OCI-LY7 (cell line): ENCODE results near the gene CDR2. TPM values are rescaled to one million over a fixed set of nuclear protein-coding genes. Genes with fewer than 3 reads are reported as not detected.

Experiments used
- BruUV-seq: library from RNA; stranded (reverse); fragments of 400-500 nt; replicated peaks from 2 replicates; lab custom pipeline; 2021; lab: Mats Ljungman, UMichigan
- CTCF ChIA-PET: fragments of 300-600 bp; sonication (Branson Sonifier 250); formaldehyde crosslinking; loops from one replicate; lab custom pipeline; 2022; ENCODE audit warnings: antibody characterized with exemption; ENCODE audit not compliant: unreplicated experiment; lab: Charles Lee
- POLR2A ChIA-PET: fragments of 300-600 bp; sonication (Branson Sonifier 250); formaldehyde crosslinking; loops from one replicate; lab custom pipeline; 2022; ENCODE audit warnings: antibody characterized with exemption; lab: Charles Lee
- DNase-seq: peaks from one replicate; pipeline ENCODE4 v3.0.0-alpha.2; 2015; ENCODE audit warnings: low spot score
- H2AFZ ChIP-seq: fragments of 200-600 bp; sonication (generic), shearing (Covaris generic); 2 replicates; pipeline ENCODE4 v1.6.1; 2014; ENCODE audit warnings: mild to moderate bottlenecking, antibody characterized with exemption, low read length, moderate library complexity
- H3K27ac ChIP-seq: fragments of 200-600 bp; sonication (generic); 2 replicates; pipeline ENCODE4 v1.5.1; 2014; ENCODE audit warnings: mixed run types, low read depth, mild to moderate bottlenecking, moderate library complexity, low read length, inconsistent platforms; ENCODE audit not compliant: poor library complexity, severe bottlenecking
- H3K36me3 ChIP-seq: fragments of 200-600 bp; sonication (generic); 2 replicates; pipeline ENCODE4 v1.6.1; 2014; ENCODE audit warnings: mild to moderate bottlenecking, antibody characterized with exemption, low read length, moderate library complexity, mixed read lengths; ENCODE audit not compliant: insufficient read depth
- H3K4me1 ChIP-seq: fragments of 200-600 bp; sonication (generic); 2 replicates; pipeline ENCODE4 v1.5.1; 2014; ENCODE audit warnings: mild to moderate bottlenecking, low read length; ENCODE audit not compliant: insufficient read depth, poor library complexity, severe bottlenecking
- H3K4me2 ChIP-seq: fragments of 200-600 bp; sonication (generic); 2 replicates; pipeline ENCODE4 v1.6.1; 2014; ENCODE audit warnings: mild to moderate bottlenecking, low read length
- H3K4me3 ChIP-seq: fragments of 200-600 bp; sonication (generic); 2 replicates; pipeline ENCODE4 v1.5.1; 2014; ENCODE audit warnings: mild to moderate bottlenecking, low read depth, low read length; ENCODE audit not compliant: poor library complexity, severe bottlenecking
- H3K79me2 ChIP-seq: fragments of 200-600 bp; sonication (generic); 2 replicates; pipeline ENCODE4 v1.6.1; 2016; ENCODE audit warnings: low read depth, mild to moderate bottlenecking, low read length, moderate library complexity, mixed read lengths; ENCODE audit not compliant: insufficient read depth
- H3K9me2 ChIP-seq: fragments of 200-600 bp; sonication (generic); 2 replicates; pipeline ENCODE4 v1.6.1; 2016; ENCODE audit warnings: mild to moderate bottlenecking, low read length, mixed read lengths; ENCODE audit not compliant: insufficient read depth
- H3K9me3 ChIP-seq: fragments of 200-600 bp; sonication (generic); 2 replicates; pipeline ENCODE4 v1.6.1; 2014; ENCODE audit warnings: mild to moderate bottlenecking, mixed run types, low read length, mixed read lengths
- H4K20me1 ChIP-seq: fragments of 200-600 bp; sonication (generic); 2 replicates; pipeline ENCODE4 v1.6.1; 2014; ENCODE audit warnings: mild to moderate bottlenecking, antibody characterized with exemption, low read length, moderate library complexity, mixed read lengths; ENCODE audit not compliant: insufficient read depth
- CTCF ChIP-seq: fragments of 200-600 bp; sonication (generic); conservative IDR thresholded peaks from 2 replicates; pipeline ENCODE4 v1.5.1; 2014; ENCODE audit warnings: mild to moderate bottlenecking, antibody characterized with exemption, low read length, moderate library complexity, mixed read lengths
- EZH2phosphoT487 ChIP-seq: fragments of 200-600 bp; sonication (generic); IDR thresholded peaks from 2 replicates; pipeline ENCODE4 v1.6.1; 2018; ENCODE audit warnings: low read depth, borderline replicate concordance, mild to moderate bottlenecking, mixed run types, antibody characterized with exemption, low read length, moderate library complexity, mixed read lengths
- intact Hi-C: fragments of 100-400 bp; cut with micrococcal nuclease; formaldehyde crosslinking; loops from one replicate; pipeline ENCODE4 v1.10.0; 2022; ENCODE audit not compliant: unreplicated experiment
- total RNA-seq, 2 experiments: library from RNA; depleted of rRNA in 1 of 2; stranded (reverse); fragments of >200 nt in 1 of 2; shearing (Covaris generic) in 1 of 2; gene quantifications; 2 replicates each; pipeline ENCODE4 v1.2.3, GENCODE V29; 2014 to 2022

The CDR2 gene
- total RNA-seq, 2 experiments from 2014 or later = 33.0 to 38.3 TPM

- no peak overlapping the region for H2AFZ ChIP-seq
Measured at GRCh38 chr16:22386976-22387375, 12.6 kb upstream of the CDR2 start.

GRCh38 chr16:22385196-22385595, 10.8 kb upstream of the CDR2 start:
- no peak overlapping the region for H3K27ac ChIP-seq
- CTCF ChIA-PET = no interaction called here
- no peak overlapping the region for H3K4me2 ChIP-seq
- H4K20me1 ChIP-seq = no peaks in the 10 kb centered on the region
- H3K36me3 ChIP-seq = no peaks in the 10 kb centered on the region
- H3K79me2 ChIP-seq = no peaks in the 10 kb centered on the region
- no peaks in the 10 kb centered on the region for H3K9me2 ChIP-seq
- intact Hi-C loops = no loop called here
- POLR2A ChIA-PET = no interaction called here
- TF ChIP-seq CTCF (no peak), EZH2phosphoT487 (no peak)
- no peaks in the 10 kb centered on the region for H3K4me1 ChIP-seq
- TSS peak; percentile 12 for BruUV-seq
- no peak overlapping the region for H3K4me3 ChIP-seq
- no peak for DNase-seq
- H3K9me3 ChIP-seq = no peaks in the 10 kb centered on the region
- no peak overlapping the region for H2AFZ ChIP-seq

More at GRCh38 chr16:22386976-22387375, 12.6 kb upstream of the CDR2 start:
- no peaks in the 10 kb centered on the region for H3K79me2 ChIP-seq
- H3K4me1 ChIP-seq = no peaks in the 10 kb centered on the region
- intact Hi-C loops = no loop called here
- POLR2A ChIA-PET = interaction anchor here (0.6 to 1.1 kb wide), 4 partner anchors 20 to 1234 kb away, joined by 3 to 8 read pairs (median 3); no protein-coding TSS in a partner anchor
- DNase-seq = no peak
- H3K4me3 ChIP-seq = no peak overlapping the region
- no peak overlapping the region for H3K4me2 ChIP-seq
- H3K9me3 ChIP-seq = no peaks in the 10 kb centered on the region
- no peaks in the 10 kb centered on the region for H3K36me3 ChIP-seq
- BruUV-seq = no TSS peak
- TF ChIP-seq CTCF (no peak), EZH2phosphoT487 (no peak)
- no peak overlapping the region for H3K27ac ChIP-seq
- H3K9me2 ChIP-seq = no peaks in the 10 kb centered on the region
- CTCF ChIA-PET = no interaction called here
- no peaks in the 10 kb centered on the region for H4K20me1 ChIP-seq

DNA sequence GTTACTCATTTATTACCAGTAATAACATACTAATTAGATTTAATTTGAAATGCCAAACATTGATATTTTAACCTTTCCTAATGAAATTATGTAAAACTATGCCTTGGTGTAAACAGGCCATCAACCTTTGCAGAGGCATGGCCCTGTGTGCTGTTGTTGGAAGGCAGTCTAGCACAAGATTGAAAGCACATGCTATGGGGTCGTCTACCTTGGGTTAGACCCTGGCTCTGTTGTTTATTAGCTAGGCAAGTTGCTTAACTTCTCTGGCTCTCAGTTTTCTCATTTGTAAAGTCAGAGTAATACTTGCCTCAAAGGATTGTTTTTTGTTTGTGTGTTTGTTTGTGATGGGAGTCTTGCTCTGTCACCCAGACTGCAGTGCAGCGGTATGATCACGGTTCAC, 9.4 kb upstream of the CDR2 start:
- Histone ChIP-seq H3K4me3 (no peak overlapping the region), H3K9me2 (no peaks in the 10 kb centered on the region), H3K4me2 (no peak overlapping the region), H3K4me1 (no peaks in the 10 kb centered on the region), H2AFZ (no peak overlapping the region), H4K20me1 (no peaks in the 10 kb centered on the region), H3K27ac (no peak overlapping the region), H3K9me3 (no peaks in the 10 kb centered on the region), H3K79me2 (no peaks in the 10 kb centered on the region), H3K36me3 (no peaks in the 10 kb centered on the region)
- BruUV-seq = no TSS peak
- no peak for DNase-seq
- ChIA-PET CTCF (no interaction called here), POLR2A (no interaction called here)
- intact Hi-C loops = no loop called here
- TF ChIP-seq CTCF (no peak), EZH2phosphoT487 (no peak)
